ENCODE measurements around the gene HRH2.

DNA sequence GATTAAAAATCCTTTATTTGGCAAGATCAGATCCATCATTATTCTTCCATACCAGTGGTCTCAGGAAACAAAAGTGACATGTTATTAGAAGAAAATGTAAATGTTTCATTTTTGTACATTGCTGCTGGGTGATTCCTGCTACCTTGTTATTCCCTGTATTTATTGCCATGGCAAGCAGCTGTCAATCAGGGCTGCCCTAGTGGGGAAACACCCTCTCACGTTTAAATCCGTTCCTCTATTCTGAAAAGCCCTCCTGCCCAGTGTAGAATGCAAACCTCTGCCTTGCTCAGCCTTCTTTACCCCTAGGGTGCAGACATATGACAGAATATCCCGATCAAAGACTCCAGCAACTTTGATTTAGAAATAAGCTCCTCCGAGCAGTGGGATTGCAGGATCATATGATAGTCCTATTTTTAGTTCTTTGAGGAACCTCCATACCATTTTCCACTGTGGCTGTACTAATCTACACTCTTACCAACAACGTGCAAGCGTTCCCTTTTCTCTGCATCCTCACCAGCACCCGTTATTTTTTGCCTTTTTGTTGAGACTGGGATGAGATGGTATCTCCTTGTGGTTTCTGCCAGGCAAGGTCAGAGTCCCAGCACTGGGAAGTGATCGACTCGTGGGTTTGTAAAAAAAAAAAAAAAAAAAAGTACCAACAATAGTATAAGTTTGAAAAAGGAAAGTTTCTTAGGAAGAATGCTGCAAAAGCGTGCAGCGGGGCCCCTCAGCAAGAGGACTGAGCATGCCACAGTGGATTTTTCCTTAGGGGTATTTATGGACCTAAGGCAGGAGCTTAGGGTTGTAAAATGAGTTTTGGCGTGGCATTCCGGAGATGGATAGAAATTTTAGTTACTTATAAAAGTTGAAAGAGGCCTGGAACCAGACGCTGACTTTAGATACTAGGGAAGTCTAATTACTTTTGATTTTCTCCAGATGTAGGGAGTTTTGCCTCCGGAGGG is 66.7 kb downstream of the HRH2 start:
- TF ChIP-seq EZH2 (IDR thresholded peaks at IDR 0.05; ENCODE audit: insufficient read depth, poor library complexity, severe bottlenecking) (no peak), EZH2phosphoT487 (IDR thresholded peaks at IDR 0.05; ENCODE audit: insufficient read depth, low read depth) (no peak)
